LNCaP clone FGC (cell line): ENCODE data around the gene PDE4D.

Source experiments
- DNase-seq: peaks from one replicate; pipeline ENCODE4 v3.0.0-alpha.2; 2011; ENCODE audit warnings: low read depth
- H3K4me3 ChIP-seq: 2 replicates; pipeline ENCODE4 v1.5.1; 2011; ENCODE audit warnings: mild to moderate bottlenecking, low read depth, low read length, control low read depth
- CTCF ChIP-seq: IDR thresholded peaks from 2 replicates; pipeline ENCODE4 v1.5.1; 2012; ENCODE audit warnings: mild to moderate bottlenecking; ENCODE audit not compliant: control insufficient read depth, insufficient read depth; ENCODE audit errors: extremely low read depth

The PDE4D gene

GRCh38 chr5:58972301-58972700 is 921.2 kb downstream of the PDE4D start:
- no peak overlapping the region for H3K4me3 ChIP-seq
- no peak for DNase-seq
- no peak for TF ChIP-seq CTCF

GRCh38 chr5:58970766-58971165 is 922.8 kb downstream of the PDE4D start:
- no peak for TF ChIP-seq CTCF
- H3K4me3 ChIP-seq: no peak overlapping the region
- DNase-seq: no peak

GRCh38 chr5:58969795-58970194 is 923.7 kb downstream of the PDE4D start:
- no peak overlapping the region for H3K4me3 ChIP-seq
- TF ChIP-seq CTCF: no peak
- no peak for DNase-seq

GRCh38 chr5:58969253-58969652 is 924.3 kb downstream of the PDE4D start:
- no peak overlapping the region for H3K4me3 ChIP-seq
- no peak for TF ChIP-seq CTCF
- no peak for DNase-seq

GRCh38 chr5:58968350-58968749 is 925.2 kb downstream of the PDE4D start:
- no peak overlapping the region for H3K4me3 ChIP-seq
- TF ChIP-seq CTCF: no peak
- DNase-seq: no peak

GRCh38 chr5:58967597-58968281 is 925.8 kb downstream of the PDE4D start:
- no peak for TF ChIP-seq CTCF
- no peak for DNase-seq
- no peak overlapping the region for H3K4me3 ChIP-seq
